Transverse colon (tissue), 3 donors: Measurements from ENCODE around the gene CCNL2.
"Not testable (repeated sequence)": the region's sequence is repeated elsewhere in the genome, so short reads cannot be mapped to it uniquely, and the experiment has no call there.

Experiments used
- EP300 ChIP-seq: sonication (generic); formaldehyde crosslinking; IDR thresholded peaks from one replicate; pipeline ENCODE4 v1.6.1; 2017; ENCODE audit warnings: antibody characterized with exemption, low read depth
- POLR2A ChIP-seq: fragments of 450-650 bp; IDR thresholded peaks from one replicate; pipeline ENCODE4 v1.6.1; 2016; ENCODE audit warnings: antibody characterized with exemption, mild to moderate bottlenecking, moderate library complexity
- TF ChIP-seq, protein P1 (sequence below), 5 experiments: fragments of 200-600 bp in 3 of 5; fragments of 450-650 bp in 2 of 5; sonication (generic) in 3 of 5; IDR thresholded peaks; 1 replicate in 2 of 5; 2 replicates in 3 of 5; pipeline ENCODE4 v1.5.1; 2016 to 2017; ENCODE audit warnings: antibody characterized with exemption in 5 of 5, inconsistent platforms in 3 of 5, mild to moderate bottlenecking in 2 of 5, moderate library complexity in 1 of 5

DNA sequence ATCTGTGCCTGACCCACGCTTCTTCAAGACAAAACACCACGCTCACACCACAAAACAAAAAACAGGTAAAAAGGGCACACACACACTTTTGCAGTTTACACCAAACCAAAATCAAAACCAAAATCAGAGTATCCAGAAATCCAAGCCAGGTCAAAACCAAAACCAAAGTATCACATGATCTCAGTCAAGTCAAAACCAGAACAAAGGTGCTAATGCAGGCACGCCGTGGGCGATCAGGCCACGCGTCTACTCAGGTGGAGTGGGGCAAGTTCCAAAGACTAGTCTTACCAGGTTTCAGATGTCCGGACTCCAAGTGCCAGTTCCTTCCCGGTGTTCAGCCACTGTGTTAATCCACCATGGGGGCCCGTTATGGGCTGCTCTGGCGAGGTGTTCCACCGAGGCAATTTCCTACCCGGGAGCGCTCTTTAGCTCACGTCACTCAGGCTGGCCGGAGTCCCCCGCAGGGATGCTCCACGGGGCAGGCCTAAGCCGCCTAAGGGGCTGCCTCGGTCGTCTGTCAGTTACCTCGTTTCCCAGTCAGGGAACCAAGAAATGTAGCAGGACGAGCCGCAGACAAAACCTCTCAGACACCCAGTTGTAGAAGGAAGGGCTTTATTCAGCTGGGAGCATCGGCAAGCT is 18.8 kb upstream of the CCNL2 start:
- TF ChIP-seq, protein P1, sequence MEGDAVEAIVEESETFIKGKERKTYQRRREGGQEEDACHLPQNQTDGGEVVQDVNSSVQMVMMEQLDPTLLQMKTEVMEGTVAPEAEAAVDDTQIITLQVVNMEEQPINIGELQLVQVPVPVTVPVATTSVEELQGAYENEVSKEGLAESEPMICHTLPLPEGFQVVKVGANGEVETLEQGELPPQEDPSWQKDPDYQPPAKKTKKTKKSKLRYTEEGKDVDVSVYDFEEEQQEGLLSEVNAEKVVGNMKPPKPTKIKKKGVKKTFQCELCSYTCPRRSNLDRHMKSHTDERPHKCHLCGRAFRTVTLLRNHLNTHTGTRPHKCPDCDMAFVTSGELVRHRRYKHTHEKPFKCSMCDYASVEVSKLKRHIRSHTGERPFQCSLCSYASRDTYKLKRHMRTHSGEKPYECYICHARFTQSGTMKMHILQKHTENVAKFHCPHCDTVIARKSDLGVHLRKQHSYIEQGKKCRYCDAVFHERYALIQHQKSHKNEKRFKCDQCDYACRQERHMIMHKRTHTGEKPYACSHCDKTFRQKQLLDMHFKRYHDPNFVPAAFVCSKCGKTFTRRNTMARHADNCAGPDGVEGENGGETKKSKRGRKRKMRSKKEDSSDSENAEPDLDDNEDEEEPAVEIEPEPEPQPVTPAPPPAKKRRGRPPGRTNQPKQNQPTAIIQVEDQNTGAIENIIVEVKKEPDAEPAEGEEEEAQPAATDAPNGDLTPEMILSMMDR (IDR thresholded peaks at IDR 0.05): not testable (repeated sequence)
- not testable (repeated sequence) for TF ChIP-seq EP300, POLR2A
